ENCODE measurements around the gene MYMK.

Gene MYMK

DNA sequence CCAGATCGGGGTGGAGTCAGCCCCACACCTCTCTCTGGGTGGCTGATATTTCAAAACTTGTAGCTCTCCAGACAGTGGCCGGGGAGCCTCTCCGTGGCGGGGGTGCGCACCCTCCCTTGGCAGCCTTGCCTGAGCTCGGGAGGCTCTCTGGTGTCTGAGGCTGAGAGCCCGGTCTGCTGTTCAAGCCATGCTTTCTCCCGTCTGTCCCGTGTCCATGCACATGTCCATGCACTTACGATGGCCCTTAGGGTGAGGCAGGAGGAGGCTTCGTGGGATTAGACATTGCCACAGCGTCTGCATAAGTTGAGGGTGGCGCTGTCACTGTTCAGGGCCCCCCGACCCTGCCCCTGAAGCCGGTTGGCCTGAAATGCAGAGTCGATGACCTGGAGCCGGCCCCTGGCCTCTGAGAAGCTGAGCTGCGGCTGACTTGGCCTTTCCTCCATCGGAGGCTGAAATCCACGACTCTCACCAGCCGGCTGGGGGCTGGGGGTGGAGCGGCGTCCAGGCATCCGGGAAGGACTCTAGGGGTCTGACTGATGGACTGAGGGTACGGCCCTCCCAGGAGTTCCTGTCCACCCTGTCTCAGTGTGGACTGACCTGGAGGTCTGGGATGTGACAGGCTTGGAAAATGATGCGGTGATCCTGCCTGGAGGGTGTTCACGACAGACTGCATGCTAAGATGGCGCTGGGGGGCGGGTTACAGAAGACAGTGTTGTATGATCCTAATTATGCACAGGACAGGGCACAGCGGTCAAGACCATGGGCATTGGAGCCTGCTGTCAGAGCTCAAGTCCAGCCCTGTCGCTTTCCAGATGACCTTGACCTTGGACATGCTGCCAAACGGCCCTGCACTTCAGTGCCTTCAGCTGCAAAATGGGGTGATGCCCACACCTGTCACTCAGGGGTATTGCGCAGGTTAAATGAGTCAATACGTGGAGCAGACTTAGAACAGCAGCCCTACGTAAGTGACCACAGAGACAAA lies 27.6 kb downstream of the MYMK start:
- DNase-seq = no peak

DNA sequence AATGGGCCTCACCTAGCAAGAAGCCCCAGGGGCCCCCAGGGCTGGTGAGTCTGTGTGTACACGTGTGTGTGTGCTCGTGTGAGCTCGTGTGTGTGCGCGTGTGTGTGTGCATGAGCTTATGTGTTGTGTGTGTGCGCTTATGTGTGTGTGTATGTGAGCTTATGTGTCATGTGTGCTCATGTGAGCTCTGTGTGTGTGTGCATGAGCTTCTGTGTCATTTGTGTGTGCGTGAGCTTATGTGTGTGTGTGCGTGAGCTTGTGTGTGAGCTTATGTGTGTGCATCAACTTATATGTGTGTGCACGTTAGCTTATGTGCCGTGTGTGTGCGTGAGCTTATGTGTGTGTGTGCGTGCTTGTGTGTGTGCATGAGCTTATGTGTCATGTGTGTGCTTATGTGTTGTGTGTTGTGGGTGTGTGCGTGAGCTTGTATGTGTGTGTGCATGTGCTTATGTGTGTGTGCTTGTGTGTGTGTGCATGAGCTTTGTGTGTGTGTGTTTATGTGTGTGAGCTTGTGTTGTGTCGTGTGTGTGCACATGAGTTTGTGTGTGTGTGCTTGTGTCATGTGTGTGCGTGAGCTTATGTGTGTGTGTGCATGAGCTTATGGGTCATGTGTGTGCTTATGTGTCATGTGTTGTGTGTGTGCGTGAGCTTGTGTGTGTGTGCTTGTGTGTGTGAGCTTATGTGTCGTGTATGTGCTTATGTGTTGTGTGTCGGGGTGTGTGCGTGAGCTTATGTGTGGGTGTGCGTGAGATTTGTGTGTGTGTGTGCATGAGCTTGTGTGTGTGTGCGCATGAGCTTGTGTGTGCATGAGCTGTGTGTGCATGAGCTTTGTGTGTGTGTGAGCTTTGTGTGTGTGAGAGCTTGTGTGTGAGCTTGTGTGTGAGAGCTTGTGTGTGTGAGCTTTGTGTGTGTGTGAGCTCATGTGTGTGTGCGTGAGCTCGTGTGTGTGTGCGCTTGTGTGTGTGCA lies 29.1 kb downstream of the MYMK start:
- DNase-seq = no peak

- no peak for DNase-seq
Observed at GRCh38 chr9:133494636-133495326, 30.0 kb downstream of the MYMK start.

GRCh38 chr9:133493845-133494540 lies 30.8 kb downstream of the MYMK start:
- DNase-seq = no peak

- no peak for DNase-seq
Observed at GRCh38 chr9:133493428-133493827, 31.3 kb downstream of the MYMK start.

GRCh38 chr9:133492061-133493021 lies 32.4 kb downstream of the MYMK start:
- DNase-seq = no peak

DNA sequence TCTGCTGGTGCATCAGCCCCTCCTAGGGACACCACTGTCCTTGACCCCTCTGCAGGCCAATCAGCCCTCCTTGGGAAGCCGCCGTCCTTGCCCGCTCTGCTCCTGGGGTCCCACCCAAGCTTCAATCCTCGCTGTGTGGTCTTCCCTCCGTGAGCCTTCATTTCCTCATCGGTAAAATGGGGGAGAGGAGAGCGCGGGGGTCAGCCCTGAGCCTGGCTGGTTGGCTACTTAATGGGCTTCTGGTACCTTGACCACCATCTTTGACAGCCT lies 33.2 kb downstream of the MYMK start:
- no peak for DNase-seq

GRCh38 chr9:133490865-133491655 lies 33.7 kb downstream of the MYMK start:
- DNase-seq = no peak

- no peak for DNase-seq
Observed at GRCh38 chr9:133490201-133490681, 34.5 kb downstream of the MYMK start.

DNA sequence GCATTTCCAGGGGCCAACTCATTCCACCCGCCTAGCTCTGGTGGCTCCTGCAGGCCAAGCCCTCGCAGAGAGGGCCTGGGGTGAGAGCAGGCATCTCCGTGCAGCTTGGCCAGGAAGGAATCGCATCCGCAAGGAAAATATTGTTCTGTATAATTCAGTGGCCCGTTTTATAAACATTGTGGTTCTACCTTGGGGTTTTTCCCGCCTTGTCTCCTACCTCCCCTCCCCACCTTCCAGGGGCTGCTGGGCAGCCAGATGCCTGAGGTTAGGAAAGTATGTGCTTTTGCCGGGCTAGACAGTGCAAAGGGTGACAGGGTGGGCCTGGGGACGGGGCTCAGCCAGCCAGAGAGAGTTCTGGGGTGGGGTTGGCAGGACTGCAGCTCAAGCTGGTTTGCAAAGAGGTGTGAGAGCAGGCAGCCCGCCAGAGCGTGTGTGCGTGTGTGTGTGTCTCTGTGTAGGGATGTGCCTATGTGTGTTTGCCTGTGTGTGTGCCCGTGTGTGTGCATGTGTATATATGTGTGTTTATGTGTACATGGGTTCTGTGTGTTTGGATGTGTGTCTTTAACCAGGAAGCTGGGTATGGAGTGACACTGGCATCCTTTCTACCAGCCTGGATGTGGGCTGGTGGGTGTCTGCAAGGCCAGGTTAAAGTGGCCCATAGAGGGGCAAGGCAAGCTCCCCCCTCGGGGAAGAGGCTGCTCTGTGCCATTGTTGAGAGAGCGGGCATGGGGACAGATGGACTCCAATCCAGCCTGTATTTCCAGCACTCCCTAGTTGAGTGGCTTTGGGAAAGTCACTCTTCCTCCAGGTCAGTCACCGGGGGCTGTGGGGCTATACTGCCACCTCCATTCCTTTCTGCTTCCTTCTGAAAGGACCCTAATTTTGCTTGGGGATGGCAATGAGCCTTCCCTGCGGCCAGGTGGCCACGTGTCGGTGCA lies 35.2 kb downstream of the MYMK start:
- no peak for DNase-seq

DNA sequence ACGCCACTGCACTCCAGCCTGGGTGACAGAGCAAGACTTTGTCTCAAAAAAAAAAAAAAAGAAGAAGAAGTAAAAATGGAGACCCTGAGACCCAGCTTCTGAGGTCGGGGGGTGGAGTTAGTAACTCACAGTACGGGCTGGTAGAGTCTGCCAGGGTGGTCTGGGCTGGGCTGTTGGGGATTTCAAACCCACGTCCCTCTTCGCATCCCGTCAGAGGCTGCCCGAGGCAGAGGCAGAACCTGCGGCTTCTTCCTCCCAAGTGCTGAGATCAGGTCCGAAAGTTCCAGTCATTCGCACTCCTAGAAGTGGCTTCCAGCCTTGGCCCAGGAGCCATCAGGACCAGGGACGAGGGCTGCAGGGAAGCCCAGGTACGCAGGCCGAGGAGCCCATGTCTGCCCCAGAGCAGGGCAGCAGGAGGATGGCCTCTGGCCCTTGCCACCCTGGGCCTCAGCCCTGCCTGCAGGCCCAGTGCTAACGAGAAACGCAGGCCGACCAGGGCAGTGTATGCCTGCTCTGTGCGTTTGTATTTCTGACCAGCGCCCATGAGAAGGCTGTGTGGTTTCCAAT lies 36.0 kb downstream of the MYMK start:
- DNase-seq = no peak

GRCh38 chr9:133487331-133487725 lies 37.4 kb downstream of the MYMK start:
- DNase-seq = no peak

- DNase-seq = no peak
Observed at GRCh38 chr9:133485531-133486260, 39.1 kb downstream of the MYMK start.

GRCh38 chr9:133484671-133485437 lies 39.9 kb downstream of the MYMK start:
- no peak for DNase-seq

GRCh38 chr9:133483611-133484010 lies 41.1 kb downstream of the MYMK start:
- DNase-seq = no peak

DNA sequence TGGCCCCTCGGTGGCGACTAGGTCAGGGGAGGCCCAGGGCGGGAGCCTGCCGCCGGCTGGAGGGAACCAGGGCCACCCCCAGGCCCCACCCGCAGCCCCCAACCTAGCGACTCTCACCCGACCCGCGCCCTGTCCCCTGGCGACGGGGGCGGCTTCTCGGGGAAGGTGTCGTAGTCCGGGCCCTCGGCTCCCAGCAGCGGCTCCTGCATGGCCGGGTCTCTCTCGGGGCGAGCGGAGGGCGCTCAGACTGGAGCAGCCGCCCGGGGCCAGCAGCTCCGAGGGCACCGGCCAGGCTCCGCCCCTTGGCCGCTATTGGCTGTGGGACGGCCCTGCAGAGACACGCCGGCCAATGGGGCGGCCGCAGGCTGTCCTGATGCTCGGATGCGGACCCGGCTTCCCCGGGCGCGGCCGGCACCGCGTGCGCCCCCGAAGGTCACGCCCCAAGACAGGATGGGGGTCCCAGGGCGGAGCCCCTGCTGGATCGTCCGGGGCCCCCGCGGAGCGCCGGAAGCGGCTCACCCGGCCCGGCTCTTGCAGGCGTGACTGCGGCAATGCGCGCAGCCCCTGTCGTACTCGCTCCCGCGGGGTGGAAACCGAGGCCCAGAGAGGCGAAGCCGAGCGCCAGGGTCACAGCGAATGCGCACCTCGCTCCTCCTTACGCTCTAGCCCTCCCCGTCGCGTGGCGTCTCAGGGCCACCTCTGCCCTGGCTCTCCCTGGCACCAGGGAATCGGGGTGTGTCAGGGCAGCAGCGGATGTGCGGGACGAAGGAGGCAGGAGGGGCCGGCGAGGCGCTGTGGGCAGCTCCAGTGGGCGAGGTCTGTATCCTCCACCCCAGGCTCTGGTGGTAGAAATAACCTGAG lies 45.7 kb downstream of the MYMK start, which contains the start of gene SLC2A6:
Gene SLC2A6, minus strand, starts transcription at position 249 of the 861 bp plus-strand sequence. Its CDS starts 40 bp downstream, at position 209.
- peak; percentile 77 for DNase-seq
